Measurements from ENCODE around the gene SUSD2. TPM values are rescaled to one million over a fixed set of nuclear protein-coding genes. Genes with fewer than 3 reads are reported as not detected.

Gene SUSD2
- total RNA-seq, 4 donors from 2014 or later, result 3.3 to 10.0 (median 4.2) TPM

DNA sequence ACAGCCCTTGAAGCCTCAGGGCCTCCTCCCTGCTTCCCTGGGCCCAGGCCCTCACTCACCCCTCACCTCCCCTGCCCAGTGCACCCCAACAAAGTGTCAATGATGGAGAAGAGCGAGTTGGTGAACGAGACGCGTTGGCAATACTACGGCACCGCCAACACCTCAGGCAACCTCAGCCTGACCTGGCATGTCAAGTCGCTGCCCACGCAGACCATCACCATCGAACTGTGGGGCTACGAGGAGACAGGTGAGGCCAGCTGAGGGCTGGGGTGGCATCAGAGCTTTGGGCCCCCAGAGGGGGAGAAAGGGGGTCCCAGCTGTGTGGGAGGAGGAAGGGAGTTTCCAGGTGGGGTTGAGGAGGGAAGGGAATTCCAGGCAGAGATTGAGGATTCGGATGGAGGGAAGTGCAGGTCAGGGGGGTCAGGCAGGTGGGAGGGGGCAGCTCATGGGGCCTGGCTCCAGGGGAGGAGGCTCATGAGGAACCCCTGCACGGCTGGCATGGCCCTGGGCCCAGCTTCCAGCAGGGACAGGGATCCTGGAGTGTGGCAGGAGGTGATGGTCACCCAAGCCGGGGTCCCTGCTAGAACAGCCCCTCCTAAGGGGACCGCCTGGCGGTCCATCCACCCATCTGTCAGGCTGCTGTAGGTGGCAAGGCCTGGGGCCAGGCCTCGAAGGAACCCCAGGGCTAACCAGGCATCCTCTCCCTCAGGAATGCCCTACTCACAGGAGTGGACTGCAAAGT is 2.9 kb downstream of the SUSD2 start:
- H3K4me3 ChIP-seq, result no peak overlapping the region
- intact Hi-C loops (cut with DNase I), result no loop called here
- no peaks in the 10 kb centered on the region for H3K27me3 ChIP-seq
- peaks cover 14 to 39% (median 32%) of the 10 kb centered on the region in 4 donors for H3K4me1 ChIP-seq
- DNase-seq (ENCODE audit: extremely low spot score), result no peak
- H3K27ac ChIP-seq (replicated peaks in 1 of 4), result no peak overlapping the region
- 94% methylated on average over 15 of the region's 16 CpGs for WGBS
- no peaks in the 10 kb centered on the region for H3K9me3 ChIP-seq
- TF ChIP-seq, protein P1, sequence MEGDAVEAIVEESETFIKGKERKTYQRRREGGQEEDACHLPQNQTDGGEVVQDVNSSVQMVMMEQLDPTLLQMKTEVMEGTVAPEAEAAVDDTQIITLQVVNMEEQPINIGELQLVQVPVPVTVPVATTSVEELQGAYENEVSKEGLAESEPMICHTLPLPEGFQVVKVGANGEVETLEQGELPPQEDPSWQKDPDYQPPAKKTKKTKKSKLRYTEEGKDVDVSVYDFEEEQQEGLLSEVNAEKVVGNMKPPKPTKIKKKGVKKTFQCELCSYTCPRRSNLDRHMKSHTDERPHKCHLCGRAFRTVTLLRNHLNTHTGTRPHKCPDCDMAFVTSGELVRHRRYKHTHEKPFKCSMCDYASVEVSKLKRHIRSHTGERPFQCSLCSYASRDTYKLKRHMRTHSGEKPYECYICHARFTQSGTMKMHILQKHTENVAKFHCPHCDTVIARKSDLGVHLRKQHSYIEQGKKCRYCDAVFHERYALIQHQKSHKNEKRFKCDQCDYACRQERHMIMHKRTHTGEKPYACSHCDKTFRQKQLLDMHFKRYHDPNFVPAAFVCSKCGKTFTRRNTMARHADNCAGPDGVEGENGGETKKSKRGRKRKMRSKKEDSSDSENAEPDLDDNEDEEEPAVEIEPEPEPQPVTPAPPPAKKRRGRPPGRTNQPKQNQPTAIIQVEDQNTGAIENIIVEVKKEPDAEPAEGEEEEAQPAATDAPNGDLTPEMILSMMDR (IDR thresholded peaks at IDR 0.05), result no peak
- TF ChIP-seq EP300 (IDR thresholded peaks at IDR 0.05) (no peak), POLR2AphosphoS5 (IDR thresholded peaks at IDR 0.05) (no peak), POLR2A (IDR thresholded peaks at IDR 0.05; ENCODE audit: low read depth) (no peak)
- H3K36me3 ChIP-seq, result peaks cover 0 to 11% (median 3%) of the 10 kb centered on the region in 4 donors

DNA sequence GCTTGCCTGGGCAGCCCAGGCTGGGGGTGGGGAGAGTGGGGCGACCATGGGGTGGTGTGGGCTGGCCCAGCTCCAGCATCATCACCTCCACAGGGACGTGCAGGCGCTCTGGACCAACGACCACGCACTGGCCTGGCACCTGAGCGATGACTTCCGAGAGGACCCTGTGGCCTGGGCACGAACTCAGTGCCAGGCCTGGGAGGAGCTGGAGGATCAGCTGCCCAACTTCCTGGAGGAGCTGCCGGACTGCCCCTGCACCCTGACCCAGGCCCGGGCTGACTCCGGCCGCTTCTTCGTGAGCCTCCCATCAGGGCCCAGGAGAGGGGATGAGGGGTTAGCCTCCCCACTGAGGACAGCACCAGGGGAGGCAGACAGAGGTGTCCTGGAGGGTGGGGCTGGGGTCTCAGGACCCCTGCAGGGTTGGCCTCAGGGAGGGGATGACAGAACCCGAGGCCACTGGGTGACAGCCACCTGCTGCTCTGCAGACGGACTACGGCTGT is 3.8 kb downstream of the SUSD2 start:
- Histone ChIP-seq H3K9me3 (no peaks in the 10 kb centered on the region), H3K4me1 (peaks cover 22 to 39% (median 34%) of the 10 kb centered on the region in 4 donors), H3K27ac (replicated peaks in 1 of 4) (no peak overlapping the region), H3K4me3 (no peak overlapping the region), H3K27me3 (no peaks in the 10 kb centered on the region), H3K36me3 (peaks cover 0 to 11% (median 0%) of the 10 kb centered on the region in 4 donors)
- intact Hi-C loops (cut with DNase I), result no loop called here
- TF ChIP-seq POLR2A (IDR thresholded peaks at IDR 0.05; ENCODE audit: low read depth) (no peak), EP300 (IDR thresholded peaks at IDR 0.05) (no peak), POLR2AphosphoS5 (IDR thresholded peaks at IDR 0.05) (no peak)
- TF ChIP-seq, protein P1 (IDR thresholded peaks at IDR 0.05), result no peak
- WGBS, result 88% methylated on average over 12 of the region's 16 CpGs
- no peak for DNase-seq (ENCODE audit: extremely low spot score)

DNA sequence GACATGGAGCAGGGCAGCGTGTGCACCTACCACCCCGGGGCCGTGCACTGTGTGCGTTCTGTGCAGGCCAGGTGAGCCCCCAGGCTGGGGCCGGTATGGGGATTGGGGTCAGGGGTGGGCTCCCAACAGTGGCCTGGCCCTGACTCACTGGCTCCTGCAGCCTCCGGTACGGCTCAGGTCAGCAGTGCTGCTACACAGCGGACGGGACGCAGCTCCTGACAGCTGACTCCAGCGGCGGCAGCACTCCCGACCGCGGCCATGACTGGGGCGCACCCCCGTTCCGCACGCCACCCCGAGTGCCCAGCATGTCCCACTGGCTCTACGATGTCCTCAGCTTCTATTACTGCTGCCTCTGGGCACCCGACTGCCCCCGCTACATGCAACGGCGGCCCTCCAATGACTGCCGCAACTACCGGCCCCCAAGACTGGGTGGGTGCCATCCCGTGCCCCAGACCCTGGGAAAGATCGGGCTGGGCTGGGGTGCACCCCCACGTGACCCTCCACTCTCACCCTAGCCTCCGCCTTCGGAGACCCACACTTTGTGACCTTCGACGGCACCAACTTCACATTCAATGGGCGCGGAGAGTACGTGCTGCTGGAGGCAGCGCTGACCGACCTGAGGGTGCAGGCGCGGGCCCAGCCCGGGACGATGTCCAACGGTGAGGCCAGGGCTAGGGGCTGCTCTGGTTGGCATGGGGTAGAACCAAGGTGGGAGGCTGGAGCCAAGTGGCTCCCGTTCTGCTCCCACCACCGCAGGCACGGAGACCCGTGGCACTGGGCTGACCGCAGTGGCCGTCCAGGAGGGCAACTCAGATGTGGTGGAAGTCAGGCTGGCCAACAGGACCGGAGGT is 4.4 kb downstream of the SUSD2 start:
- Histone ChIP-seq H3K9me3 (no peaks in the 10 kb centered on the region), H3K27me3 (no peaks in the 10 kb centered on the region), H3K4me3 (no peak overlapping the region), H3K4me1 (peaks cover 19 to 39% (median 35%) of the 10 kb centered on the region in 4 donors), H3K27ac (replicated peaks in 1 of 4) (no peak overlapping the region), H3K36me3 (peaks cover 0 to 11% (median 0%) of the 10 kb centered on the region in 4 donors)
- WGBS, result 96% methylated on average over 31 of the region's 51 CpGs
- intact Hi-C loops (cut with DNase I), result no loop called here
- TF ChIP-seq, protein P1 (IDR thresholded peaks at IDR 0.05), result no peak
- TF ChIP-seq POLR2A (IDR thresholded peaks at IDR 0.05; ENCODE audit: low read depth) (no peak), POLR2AphosphoS5 (IDR thresholded peaks at IDR 0.05) (no peak), EP300 (IDR thresholded peaks at IDR 0.05) (no peak)
- DNase-seq (ENCODE audit: extremely low spot score), result no peak

DNA sequence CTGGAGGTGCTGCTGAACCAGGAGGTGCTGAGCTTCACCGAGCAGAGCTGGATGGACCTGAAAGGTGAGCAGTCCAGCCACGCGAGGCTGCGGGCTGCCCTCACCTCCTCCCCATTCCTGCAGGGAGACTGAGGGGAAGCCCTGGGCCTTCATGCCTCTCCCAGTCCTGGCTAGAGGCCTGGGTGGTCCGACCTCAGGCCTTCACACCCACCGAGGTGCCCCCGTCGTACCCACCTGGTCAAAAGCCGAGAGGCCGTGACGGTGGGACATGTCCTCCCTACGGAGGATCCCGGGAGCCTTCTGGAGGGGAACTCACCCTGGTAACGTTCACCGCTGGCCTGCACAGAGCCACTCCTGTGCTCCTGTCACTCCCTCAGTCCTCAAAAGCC is 5.1 kb downstream of the SUSD2 start:
- DNase-seq (ENCODE audit: extremely low spot score), result no peak
- no peak overlapping the region for H3K4me3 ChIP-seq
- H3K4me1 ChIP-seq, result peaks cover 13 to 33% (median 32%) of the 10 kb centered on the region in 4 donors
- H3K36me3 ChIP-seq, result peaks cover 0 to 11% (median 0%) of the 10 kb centered on the region in 4 donors
- intact Hi-C loops (cut with DNase I), result no loop called here
- H3K9me3 ChIP-seq, result no peaks in the 10 kb centered on the region
- 98% methylated on average over 7 of the region's 15 CpGs for WGBS
- no peaks in the 10 kb centered on the region for H3K27me3 ChIP-seq
- H3K27ac ChIP-seq (replicated peaks in 1 of 4), result no peak overlapping the region
- TF ChIP-seq POLR2AphosphoS5 (IDR thresholded peaks at IDR 0.05) (no peak), POLR2A (IDR thresholded peaks at IDR 0.05; ENCODE audit: low read depth) (no peak), EP300 (IDR thresholded peaks at IDR 0.05) (no peak)
- TF ChIP-seq, protein P1 (IDR thresholded peaks at IDR 0.05), result no peak
